GM23338 (cell line): ENCODE results near the gene DDX23. TPM values are rescaled to one million over a fixed set of nuclear protein-coding genes. Genes with fewer than 3 reads are reported as not detected.

Experiments
- ATAC-seq: fragments of 200-7000 bp; cut with Tn5 transposase; 3 replicates; pipeline ENCODE4 v1.9.1; 2020
- DNase-seq: peaks from one replicate; pipeline ENCODE4 v3.0.0-alpha.2; 2015; ENCODE audit warnings: low spot score
- H2AFZ ChIP-seq: fragments of 200-600 bp; sonication (generic); 2 replicates; pipeline ENCODE4 v1.8.0; 2016; ENCODE audit warnings: antibody characterized with exemption, mild to moderate bottlenecking, moderate library complexity
- H3F3A ChIP-seq: fragments of 200-600 bp; sonication (generic); replicated peaks from 2 replicates; pipeline ENCODE4 v1.8.0; 2017; ENCODE audit warnings: antibody characterized with exemption, mixed run types, low read depth
- H3K27ac ChIP-seq: fragments of 200-600 bp; sonication (generic); 2 replicates; pipeline ENCODE4 v1.6.1; 2016; ENCODE audit warnings: low read depth
- H3K27me3 ChIP-seq: fragments of 200-600 bp; sonication (generic); 2 replicates; pipeline ENCODE4 v1.8.0; 2016; ENCODE audit warnings: mild to moderate bottlenecking, mixed run types, moderate library complexity; ENCODE audit not compliant: insufficient read depth
- H3K36me3 ChIP-seq: fragments of 200-600 bp; sonication (generic); 2 replicates; pipeline ENCODE4 v1.8.0; 2016; ENCODE audit warnings: mild to moderate bottlenecking; ENCODE audit not compliant: insufficient read depth
- H3K4me1 ChIP-seq: fragments of 200-600 bp; sonication (generic); 2 replicates; pipeline ENCODE4 v1.8.0; 2016; ENCODE audit warnings: mild to moderate bottlenecking, moderate library complexity; ENCODE audit not compliant: insufficient read depth
- H3K4me2 ChIP-seq: fragments of 200-600 bp; sonication (generic); 2 replicates; pipeline ENCODE4 v1.7.1; 2017; ENCODE audit warnings: mixed run types
- H3K4me3 ChIP-seq: fragments of 200-600 bp; sonication (generic); 2 replicates; pipeline ENCODE4 v1.6.1; 2016; ENCODE audit warnings: mixed run types
- H3K79me2 ChIP-seq: fragments of 200-600 bp; sonication (generic); replicated peaks from 2 replicates; pipeline ENCODE4 v1.8.0; 2017; ENCODE audit warnings: mild to moderate bottlenecking; ENCODE audit not compliant: insufficient read depth
- H3K9me2 ChIP-seq: fragments of 200-600 bp; sonication (generic); 2 replicates; pipeline ENCODE4 v1.8.0; 2017; ENCODE audit not compliant: insufficient read depth
- H4K20me1 ChIP-seq: fragments of 200-600 bp; sonication (generic); replicated peaks from 2 replicates; pipeline ENCODE4 v1.8.0; 2017; ENCODE audit warnings: mild to moderate bottlenecking; ENCODE audit not compliant: insufficient read depth
- H3K27ac Mint-ChIP-seq: 2 replicates; pipeline ENCODE4 v1.8.0; 2020; ENCODE audit warnings: inconsistent platforms, mild to moderate bottlenecking, moderate library complexity, mixed read lengths
- H3K27me3 Mint-ChIP-seq: 3 replicates; pipeline ENCODE4 v1.8.0; 2022; ENCODE audit warnings: low read depth, mild to moderate bottlenecking, moderate library complexity, mixed read lengths, inconsistent platforms; ENCODE audit not compliant: insufficient read depth, poor library complexity
- H3K36me3 Mint-ChIP-seq: 3 replicates; pipeline ENCODE4 v1.8.0; 2021; ENCODE audit warnings: low read depth, mild to moderate bottlenecking, inconsistent platforms, moderate library complexity, mixed read lengths
- H3K4me1 Mint-ChIP-seq: 3 replicates; pipeline ENCODE4 v1.8.0; 2020; ENCODE audit warnings: mild to moderate bottlenecking, inconsistent platforms, mixed read lengths
- H3K4me3 Mint-ChIP-seq: 3 replicates; pipeline ENCODE4 v1.8.0; 2021; ENCODE audit warnings: moderate library complexity, mild to moderate bottlenecking, inconsistent platforms, mixed read lengths
- H3K9me3 Mint-ChIP-seq: 3 replicates; pipeline ENCODE4 v1.8.0; 2020; ENCODE audit warnings: moderate library complexity, mild to moderate bottlenecking, inconsistent platforms, mixed read lengths
- CREB1 ChIP-seq: fragments of 250-450 bp; sonication (Bioruptor Pico); IDR thresholded peaks from 2 replicates; pipeline ENCODE4 v1.5.0; 2020; ENCODE audit warnings: low read depth, mild to moderate bottlenecking, moderate library complexity
- EZH2 ChIP-seq: fragments of 200-600 bp; sonication (generic); IDR thresholded peaks from one replicate; pipeline ENCODE4 v1.8.0; 2017; ENCODE audit warnings: antibody characterized with exemption, mild to moderate bottlenecking, low read depth; ENCODE audit not compliant: unreplicated experiment
- EZH2phosphoT487 ChIP-seq: fragments of 200-600 bp; sonication (generic); IDR thresholded peaks from one replicate; pipeline ENCODE4 v1.8.1; 2018; ENCODE audit warnings: antibody characterized with exemption; ENCODE audit not compliant: unreplicated experiment
- JUNB ChIP-seq: IDR thresholded peaks from one replicate; pipeline ENCODE4 v1.6.1; 2016; ENCODE audit warnings: antibody characterized with exemption; ENCODE audit not compliant: unreplicated experiment
- NANOG ChIP-seq: IDR thresholded peaks from 2 replicates; pipeline ENCODE4 v1.6.1; 2016; ENCODE audit warnings: antibody characterized with exemption, borderline replicate concordance
- POLR2AphosphoS5 ChIP-seq: IDR thresholded peaks from 2 replicates; pipeline ENCODE4 v1.6.1; 2016; ENCODE audit warnings: antibody characterized with exemption, low read depth
- STAT1 ChIP-seq: IDR thresholded peaks from one replicate; pipeline ENCODE4 v1.6.1; 2016; ENCODE audit warnings: antibody characterized with exemption; ENCODE audit not compliant: unreplicated experiment
- ZNF114 ChIP-seq: fragments of 250-450 bp; sonication (Bioruptor Pico); IDR thresholded peaks from 2 replicates; pipeline ENCODE4 v1.5.0; 2020; ENCODE audit warnings: mild to moderate bottlenecking, moderate library complexity
- ZNF331 ChIP-seq: fragments of 250-450 bp; sonication (Bioruptor Pico); IDR thresholded peaks from 2 replicates; pipeline ENCODE4 v1.5.0; 2020; ENCODE audit warnings: low read depth, mild to moderate bottlenecking, moderate library complexity
- ZNF462 ChIP-seq: fragments of 250-450 bp; sonication (Bioruptor Pico); IDR thresholded peaks from 2 replicates; pipeline ENCODE4 v1.5.0; 2020; ENCODE audit warnings: mild to moderate bottlenecking, moderate library complexity
- polyA plus RNA-seq: library from polyadenylated mRNA; unstranded; fragments of >200 nt; fragmentation: Nextera tagmentation; extraction: Ambion mirVana; gene quantifications from 2 replicates; pipeline ENCODE4 v1.2.1, GENCODE V29; 2016
- total RNA-seq: library from RNA; depleted of rRNA; stranded (reverse); fragments of >200 nt; shearing (Covaris generic); gene quantifications from 2 replicates; pipeline ENCODE4 v1.2.3, GENCODE V29; 2014
- TF ChIP-seq, protein P1 (sequence below), 2 experiments: fragments of 200-600 bp in 1 of 2; sonication (generic) in 1 of 2; conservative IDR thresholded peaks; 2 replicates each; pipeline versions ENCODE4 v1.5.1 to v1.6.1; 2016 to 2017; ENCODE audit warnings: antibody characterized with exemption in 2 of 2, low read depth in 2 of 2, mild to moderate bottlenecking in 2 of 2, moderate library complexity in 1 of 2

Gene DDX23
- total and polyA plus RNA-seq, 2 experiments from 2014 or later: 31.7 to 78.5 TPM

DNA sequence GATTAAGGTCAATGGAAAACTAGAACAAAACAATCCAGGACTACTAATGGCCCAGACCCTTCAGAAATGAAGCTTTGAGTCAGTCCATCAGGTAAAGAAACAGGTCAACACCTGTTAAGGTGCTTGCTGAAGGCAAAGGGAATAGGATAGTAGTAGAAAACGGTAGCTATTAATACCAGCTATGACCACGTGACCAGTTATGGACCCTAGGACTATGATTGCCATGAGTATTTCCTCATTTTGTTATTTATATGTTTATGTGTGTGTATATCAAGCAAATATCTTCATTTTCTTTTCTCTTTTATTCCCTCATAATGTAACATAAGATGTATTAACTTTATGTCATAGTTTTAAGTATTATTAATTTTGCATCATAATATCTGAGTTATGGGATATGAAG is 47.7 kb upstream of the DDX23 start:
- Histone ChIP-seq H3F3A (0 out of 2 replicates have a peak, but pooled peaks cover 3% of the 10 kb centered on the region), H3K9me2 (no peaks in the 10 kb centered on the region), H3K4me3 (no peak overlapping the region), H4K20me1 (no peaks in the 10 kb centered on the region), H3K4me1 (0 out of 2 replicates have a peak, but pooled peaks cover 2% of the 10 kb centered on the region), H3K36me3 (no peaks in the 10 kb centered on the region), H3K4me2 (no peak overlapping the region), H3K27ac (no peak overlapping the region), H3K27me3 (no peaks in the 10 kb centered on the region), H3K79me2 (no peaks in the 10 kb centered on the region), H2AFZ (no peak overlapping the region)
- DNase-seq (no peak), ATAC-seq (no peak)
- no peaks in the 10 kb centered on the region for H3K36me3 Mint-ChIP-seq
- H3K27me3 Mint-ChIP-seq: peaks cover 6% of the 10 kb centered on the region
- no peaks in the 10 kb centered on the region for H3K4me1 Mint-ChIP-seq
- TF ChIP-seq CREB1 (no peak), EZH2 (no peak), ZNF114 (no peak), STAT1 (no peak), ZNF462 (CRISPR knock-in tag) (no peak), ZNF331 (CRISPR knock-in tag) (no peak), NANOG (no peak), JUNB (no peak), EZH2phosphoT487 (no peak), POLR2AphosphoS5 (no peak)
- TF ChIP-seq, protein P1, sequence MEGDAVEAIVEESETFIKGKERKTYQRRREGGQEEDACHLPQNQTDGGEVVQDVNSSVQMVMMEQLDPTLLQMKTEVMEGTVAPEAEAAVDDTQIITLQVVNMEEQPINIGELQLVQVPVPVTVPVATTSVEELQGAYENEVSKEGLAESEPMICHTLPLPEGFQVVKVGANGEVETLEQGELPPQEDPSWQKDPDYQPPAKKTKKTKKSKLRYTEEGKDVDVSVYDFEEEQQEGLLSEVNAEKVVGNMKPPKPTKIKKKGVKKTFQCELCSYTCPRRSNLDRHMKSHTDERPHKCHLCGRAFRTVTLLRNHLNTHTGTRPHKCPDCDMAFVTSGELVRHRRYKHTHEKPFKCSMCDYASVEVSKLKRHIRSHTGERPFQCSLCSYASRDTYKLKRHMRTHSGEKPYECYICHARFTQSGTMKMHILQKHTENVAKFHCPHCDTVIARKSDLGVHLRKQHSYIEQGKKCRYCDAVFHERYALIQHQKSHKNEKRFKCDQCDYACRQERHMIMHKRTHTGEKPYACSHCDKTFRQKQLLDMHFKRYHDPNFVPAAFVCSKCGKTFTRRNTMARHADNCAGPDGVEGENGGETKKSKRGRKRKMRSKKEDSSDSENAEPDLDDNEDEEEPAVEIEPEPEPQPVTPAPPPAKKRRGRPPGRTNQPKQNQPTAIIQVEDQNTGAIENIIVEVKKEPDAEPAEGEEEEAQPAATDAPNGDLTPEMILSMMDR (conservative IDR thresholded peaks at IDR 0.05; ENCODE audit: low read depth in 2 of 2): no peak
- no peak overlapping the region for H3K27ac Mint-ChIP-seq
- no peaks in the 10 kb centered on the region for H3K9me3 Mint-ChIP-seq
- H3K4me3 Mint-ChIP-seq: no peak overlapping the region
